ENCODE results near the gene ZFYVE9.
"Not testable (repeated sequence)": the region's sequence is repeated elsewhere in the genome, so short reads cannot be mapped to it uniquely, and the experiment has no call there.

The ZFYVE9 gene

GRCh38 chr1:52365746-52366516 is 224.0 kb downstream of the ZFYVE9 start, which contains the start of gene CC2D1B:
Gene CC2D1B, minus strand, starts transcription at chr1:52366205. Its CDS starts 1,585 bp downstream, at chr1:52364620.
- DNase-seq (ENCODE audit: extremely low read depth in 1 of 2, low read depth in 1 of 2) = peak; percentile 99

GRCh38 chr1:52366517-52366827 is 224.6 kb downstream of the ZFYVE9 start:
- no peak for DNase-seq (ENCODE audit: extremely low read depth in 1 of 2, low read depth in 1 of 2)

GRCh38 chr1:52367272-52367671 is 225.4 kb downstream of the ZFYVE9 start:
- DNase-seq (ENCODE audit: extremely low read depth in 1 of 2, low read depth in 1 of 2) = no peak

DNA sequence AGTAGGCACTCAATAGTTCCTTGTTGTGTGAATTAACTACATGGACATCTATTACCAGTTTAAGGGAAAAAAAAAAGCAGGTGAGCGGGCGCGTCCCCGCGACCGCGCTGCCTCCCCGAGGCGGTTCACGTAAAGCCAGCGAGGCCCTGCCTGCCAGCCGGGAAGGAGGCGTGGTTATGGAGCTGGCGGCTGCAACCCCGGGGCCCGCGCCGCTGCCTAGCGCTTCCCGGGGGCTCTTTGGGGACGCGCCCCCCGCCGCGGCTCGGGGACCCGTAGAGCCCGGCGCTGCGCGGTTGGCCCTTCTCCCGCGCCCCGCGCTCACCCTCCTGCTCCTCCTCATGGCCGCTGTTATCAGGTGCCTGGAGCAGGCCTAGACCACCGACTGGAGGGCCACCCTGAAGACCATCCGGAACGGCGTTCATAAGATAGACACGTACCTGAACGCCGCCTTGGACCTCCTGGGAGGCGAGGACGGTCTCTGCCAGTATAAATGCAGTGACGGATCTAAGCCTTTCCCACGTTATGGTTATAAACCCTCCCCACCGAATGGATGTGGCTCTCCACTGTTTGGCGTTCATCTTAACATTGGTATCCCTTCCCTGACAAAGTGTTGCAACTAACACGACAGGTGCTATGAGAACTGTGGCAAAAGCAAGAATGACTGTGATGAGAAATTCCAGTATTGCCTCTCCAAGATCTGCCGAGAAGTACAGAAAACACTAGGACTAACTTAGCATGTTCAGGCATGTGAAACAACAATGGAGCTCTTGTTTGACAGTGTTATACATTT is 226.7 kb downstream of the ZFYVE9 start:
- peak; percentile 29 to 32 for DNase-seq (ENCODE audit: extremely low read depth in 1 of 2, low read depth in 1 of 2)

DNA sequence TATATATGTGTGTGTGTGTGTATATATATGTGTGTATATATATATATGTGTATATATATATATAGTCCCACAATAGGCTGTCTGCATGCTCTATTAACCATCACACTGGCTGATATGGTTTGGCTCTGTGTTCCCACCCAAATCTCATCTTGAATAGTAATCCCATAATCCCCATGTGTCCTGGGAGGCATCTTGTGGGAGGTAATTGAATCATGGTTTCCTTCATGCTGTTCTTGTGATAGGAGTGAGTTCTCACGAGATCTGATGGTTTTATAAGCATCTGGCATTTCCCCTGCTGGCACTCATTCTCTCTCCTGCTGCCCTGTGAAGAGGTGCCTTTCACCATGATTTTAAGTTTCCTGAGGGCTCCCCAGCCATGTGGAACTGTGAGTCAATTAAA is 228.0 kb downstream of the ZFYVE9 start:
- DNase-seq (ENCODE audit: extremely low read depth in 1 of 2, low read depth in 1 of 2) = not testable (repeated sequence)

GRCh38 chr1:52385376-52385775 is 243.5 kb downstream of the ZFYVE9 start:
- DNase-seq (ENCODE audit: extremely low read depth in 1 of 2, low read depth in 1 of 2) = no peak

- no peak for DNase-seq (ENCODE audit: extremely low read depth in 1 of 2, low read depth in 1 of 2)
Observed at GRCh38 chr1:52386458-52386857, 244.6 kb downstream of the ZFYVE9 start.

DNA sequence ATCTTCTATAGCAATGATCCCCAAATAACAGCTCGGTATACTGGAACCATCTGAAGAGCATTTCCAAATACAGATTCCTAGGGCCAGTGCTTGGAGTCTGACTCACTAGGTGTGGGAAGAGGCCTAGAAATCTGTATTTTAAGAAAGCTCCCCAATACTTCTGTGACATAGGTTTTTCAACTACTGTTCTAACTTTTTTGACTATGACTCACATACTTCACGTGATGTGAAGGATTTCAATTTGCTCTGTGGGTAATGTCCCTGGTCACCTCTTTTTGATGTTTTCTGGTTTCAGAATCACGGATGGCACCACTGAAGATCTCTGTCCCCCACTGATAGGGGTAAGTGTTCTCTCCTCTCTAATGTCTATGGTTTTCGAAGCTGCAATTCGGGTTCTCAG is 251.3 kb downstream of the ZFYVE9 start:
- no peak for DNase-seq (ENCODE audit: extremely low read depth in 1 of 2, low read depth in 1 of 2)
